ENCODE data around the gene TBCD.

Gene TBCD

GRCh38 chr17:82859431-82860403, 107.9 kb downstream of the TBCD start:
- peak; percentile 37 to 83 for DNase-seq

DNA sequence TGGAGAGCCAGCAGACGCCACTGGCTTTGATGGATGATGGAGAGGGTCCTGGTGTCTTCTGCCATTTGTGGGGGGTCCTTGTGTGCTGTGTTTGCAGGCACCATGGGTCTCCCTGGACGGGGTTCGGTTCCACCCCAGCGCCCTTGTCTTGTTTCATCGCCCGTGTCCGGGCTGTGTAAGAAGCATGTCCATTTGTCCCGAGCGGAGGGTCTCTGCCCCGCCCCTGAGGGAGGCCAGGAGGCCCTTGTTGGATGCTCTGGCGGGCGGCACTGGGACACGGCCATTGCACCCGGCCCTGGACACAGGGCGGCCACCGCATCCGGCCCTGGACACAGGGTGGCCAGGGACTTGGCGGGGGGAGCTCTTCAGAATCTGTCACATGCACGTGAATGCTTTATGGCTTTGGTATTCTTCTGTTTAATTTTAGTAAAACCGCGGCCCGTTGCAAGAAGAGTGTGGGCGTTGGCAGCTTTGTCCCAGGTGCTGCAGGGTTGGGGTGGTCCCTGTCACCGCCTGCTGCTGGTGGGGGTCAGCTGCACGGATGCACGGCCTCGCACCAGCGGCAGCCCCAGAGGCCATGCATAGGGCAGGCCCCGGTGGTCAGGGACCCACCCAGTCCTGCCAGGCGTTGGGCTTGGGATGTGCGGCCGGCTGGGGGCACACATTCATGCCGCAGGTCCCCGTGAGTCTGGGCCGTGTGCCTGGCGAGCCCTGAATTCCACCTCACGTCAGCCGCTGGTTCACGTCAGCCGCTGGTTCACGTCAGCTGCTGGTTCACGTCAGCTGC, 108.9 kb downstream of the TBCD start:
- no peak for DNase-seq

GRCh38 chr17:82861393-82861775, 109.5 kb downstream of the TBCD start:
- DNase-seq: no peak

DNA sequence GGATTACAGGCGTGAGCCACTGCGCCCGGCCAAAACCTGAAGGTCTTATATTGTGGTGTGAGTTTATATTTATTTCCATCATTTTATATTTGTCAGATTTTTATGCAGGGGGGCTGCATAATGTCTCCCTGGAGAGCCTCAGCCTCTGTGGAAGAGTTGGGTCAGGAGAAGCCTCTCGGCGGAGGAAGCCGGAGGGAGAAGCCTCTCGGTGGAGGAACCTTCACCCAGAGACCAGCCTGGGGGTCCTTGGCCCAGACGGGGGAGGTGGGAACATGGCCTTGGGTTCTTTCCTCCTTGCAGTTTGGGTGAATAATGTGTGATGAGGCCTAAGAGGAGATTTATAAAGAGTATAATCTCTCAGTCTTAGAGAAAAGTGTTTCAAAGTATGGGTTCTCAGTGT, 110.3 kb downstream of the TBCD start:
- DNase-seq: no peak

- DNase-seq: no peak
Observed at GRCh38 chr17:82862737-82863382, 111.0 kb downstream of the TBCD start.

DNA sequence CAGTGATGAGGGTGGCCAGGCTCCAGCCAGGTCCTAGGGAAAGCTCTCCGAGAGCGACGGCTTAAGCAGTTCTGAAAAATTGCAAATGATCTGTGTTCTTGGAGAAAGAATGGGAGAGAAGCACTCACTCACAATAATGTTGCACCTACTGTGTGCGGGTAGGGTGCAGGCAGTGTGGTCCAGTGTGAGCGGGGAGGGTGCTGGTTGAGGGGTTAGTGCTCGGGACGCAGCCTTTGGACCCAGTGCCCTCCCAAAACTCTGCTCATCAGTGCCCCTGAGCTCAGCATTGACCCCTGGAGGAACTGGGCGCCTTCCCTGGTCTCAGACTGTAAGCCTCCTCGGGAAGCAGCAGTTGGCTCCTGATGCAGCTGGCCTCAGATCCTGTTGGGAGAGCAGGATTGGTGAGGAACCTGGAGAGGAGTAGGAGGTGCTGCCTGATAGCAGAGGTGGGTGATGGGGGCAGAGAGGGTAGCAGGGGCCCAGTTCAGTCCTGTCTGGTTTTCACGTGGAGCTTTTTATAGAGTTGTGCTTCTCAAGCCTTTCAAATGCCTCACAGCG, 111.6 kb downstream of the TBCD start:
- DNase-seq: no peak

- peak in 1 of 2 donors; percentile 97 for DNase-seq
Observed at GRCh38 chr17:82863941-82864712, 112.3 kb downstream of the TBCD start.

DNA sequence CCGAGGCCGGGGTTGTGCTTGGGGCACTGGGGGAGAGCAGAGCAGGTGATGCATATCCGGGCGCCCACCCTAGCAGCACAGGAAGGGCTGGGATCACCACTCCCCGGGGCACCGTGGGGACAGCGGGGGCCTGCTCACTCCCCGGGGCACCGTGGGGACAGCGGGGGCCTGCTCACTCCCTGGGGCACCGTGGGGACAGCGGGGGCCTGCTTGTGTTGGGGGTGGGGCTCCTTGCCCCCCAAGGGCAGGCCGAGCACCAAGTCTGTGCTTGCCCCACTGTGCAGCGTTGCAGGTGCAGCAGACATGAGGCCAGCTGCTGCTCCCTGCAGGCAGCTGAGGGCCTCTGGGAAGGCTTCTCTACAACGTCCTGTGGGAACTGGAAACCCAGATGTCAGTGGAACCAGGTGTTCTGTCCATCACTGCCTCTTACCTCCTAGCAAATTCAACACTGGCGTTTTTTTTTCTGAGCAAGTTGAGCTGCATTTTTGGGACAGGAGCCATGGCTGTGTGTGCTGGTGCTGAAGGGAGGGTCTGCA, 112.9 kb downstream of the TBCD start:
- DNase-seq: no peak

- no peak for DNase-seq
Observed at GRCh38 chr17:82865274-82865673, 113.4 kb downstream of the TBCD start.

GRCh38 chr17:82865774-82866395, 114.0 kb downstream of the TBCD start:
- no peak for DNase-seq

GRCh38 chr17:82866590-82867191, 114.8 kb downstream of the TBCD start:
- no peak for DNase-seq

DNA sequence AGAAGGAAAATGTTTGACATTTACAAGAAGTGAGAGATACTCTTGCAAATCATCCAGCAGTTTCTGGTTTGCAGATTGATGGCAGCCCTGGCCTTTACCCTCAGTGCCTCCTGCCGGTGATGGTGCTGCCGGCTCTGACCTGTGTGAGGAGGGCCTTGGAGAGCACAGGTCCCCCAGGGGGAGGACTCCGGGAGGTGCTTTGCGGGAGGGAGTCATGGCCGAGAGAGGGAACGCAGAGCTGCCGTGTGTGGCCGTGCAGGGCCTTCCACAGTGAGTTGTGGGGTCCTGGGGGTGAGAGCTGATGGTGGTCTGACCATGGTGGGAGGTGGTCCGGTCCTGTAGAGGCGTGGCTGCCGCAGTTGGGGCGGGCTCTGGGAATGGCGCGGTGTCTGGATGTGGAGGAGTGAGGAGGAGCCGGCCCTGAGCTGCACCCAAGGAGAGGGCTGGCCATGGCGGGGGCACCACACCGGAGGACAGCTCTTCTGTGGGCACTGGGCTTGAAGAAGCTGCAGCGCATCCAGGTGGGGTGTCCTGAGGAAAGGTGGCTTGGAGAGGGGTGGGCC, 116.0 kb downstream of the TBCD start:
- DNase-seq: no peak

GRCh38 chr17:82868715-82869131, 116.9 kb downstream of the TBCD start:
- DNase-seq: no peak

GRCh38 chr17:82869536-82869935, 117.7 kb downstream of the TBCD start:
- no peak for DNase-seq

DNA sequence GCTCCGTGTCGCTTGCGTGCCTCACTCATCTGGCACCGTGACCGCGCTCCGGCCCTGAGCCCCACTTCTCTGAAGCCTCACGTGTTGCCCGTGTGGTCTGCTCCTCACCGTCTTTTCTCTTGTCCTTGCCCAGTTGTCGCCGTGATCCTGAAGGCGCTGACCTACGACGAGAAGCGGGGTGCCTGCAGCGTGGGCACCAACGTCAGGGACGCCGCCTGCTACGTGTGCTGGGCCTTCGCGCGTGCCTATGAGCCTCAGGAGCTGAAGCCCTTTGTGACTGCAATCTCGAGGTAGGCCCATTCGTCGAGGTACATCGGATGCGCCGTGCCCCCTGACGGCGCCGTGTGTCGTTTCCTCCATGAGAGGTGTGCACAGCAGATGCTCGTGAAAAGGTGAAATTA, 118.2 kb downstream of the TBCD start:
- no peak for DNase-seq

GRCh38 chr17:82870541-82870940, 118.7 kb downstream of the TBCD start:
- no peak for DNase-seq

DNA sequence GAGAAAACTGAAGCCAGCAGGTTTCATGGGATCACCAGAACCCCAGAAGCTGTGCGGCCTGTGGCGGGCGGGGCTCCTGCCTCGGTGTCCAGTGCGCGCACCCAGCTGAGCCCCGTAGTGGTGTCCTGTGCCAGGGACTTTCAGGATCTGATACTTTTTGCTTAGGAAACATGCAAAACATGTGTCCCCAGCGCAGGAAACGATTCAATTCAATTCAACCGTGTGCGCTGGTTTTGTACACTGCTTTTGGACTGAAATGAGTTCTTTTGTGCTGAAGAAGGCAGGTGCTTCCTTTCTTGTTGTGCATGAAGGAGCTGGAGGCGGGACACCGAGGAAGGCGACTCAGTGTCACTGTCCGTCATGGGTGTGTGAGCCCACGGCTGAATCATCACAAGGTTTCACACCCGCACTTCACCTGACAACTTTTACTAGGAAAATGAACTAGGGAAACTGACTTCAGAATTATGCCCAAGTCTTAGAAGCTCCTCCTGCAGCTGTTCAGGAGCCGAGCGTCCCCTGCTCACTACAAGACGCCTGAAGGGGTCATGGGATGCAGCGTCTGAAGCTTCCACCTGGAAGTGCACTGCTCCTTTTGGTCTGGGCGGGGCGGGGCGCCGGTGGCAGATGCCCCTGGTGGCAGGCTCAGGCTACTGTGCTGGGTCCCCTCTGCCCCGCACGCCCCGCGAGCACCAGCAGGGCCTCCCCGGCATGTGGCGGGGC, 119.4 kb downstream of the TBCD start:
- peak in 1 of 2 donors; percentile 73 for DNase-seq

DNA sequence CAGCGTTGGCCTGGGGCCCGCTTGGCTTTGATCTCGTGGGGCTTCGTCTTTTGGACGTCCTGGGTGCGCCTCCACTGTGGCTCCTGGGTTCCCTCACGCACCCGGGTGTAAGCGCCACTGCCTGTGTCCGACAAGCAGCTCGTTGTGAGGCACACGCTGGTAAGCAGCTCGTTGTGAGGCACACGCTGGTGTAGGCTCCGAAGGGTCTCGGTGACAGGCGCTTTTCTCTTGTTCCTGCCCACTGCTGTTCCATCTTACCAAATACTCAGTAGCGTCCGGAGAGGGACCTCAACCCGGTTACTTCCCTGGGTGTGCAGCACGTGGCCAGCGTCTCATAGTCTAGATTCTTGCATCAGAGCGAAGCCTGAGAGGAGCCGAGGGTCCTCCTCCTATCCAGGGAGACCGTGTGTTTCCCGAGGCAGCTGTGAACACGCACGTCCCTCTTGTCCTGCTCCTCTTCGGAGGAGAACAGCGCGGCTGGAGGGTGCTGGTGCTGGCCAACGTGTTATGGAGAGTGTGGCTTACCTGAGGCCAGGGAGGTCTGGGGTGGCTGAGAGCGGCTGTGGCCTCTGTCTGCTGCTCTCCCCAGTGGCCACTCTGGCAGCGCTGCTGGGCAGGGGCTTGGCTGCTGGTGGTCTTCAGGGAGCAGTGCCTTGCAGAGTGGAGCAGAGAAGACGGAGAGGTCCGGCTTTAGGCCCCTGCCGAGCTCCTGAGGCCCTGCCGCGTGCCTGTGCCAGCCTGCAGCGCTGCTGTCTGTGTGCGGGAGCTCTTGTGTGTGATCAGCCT, 120.1 kb downstream of the TBCD start:
- no peak for DNase-seq
